NCI-H345 treated with DMSO at 0.1 percent for 48 hours (cell line): ENCODE results near the gene AFG1L.
"Not testable (repeated sequence)": the region's sequence is repeated elsewhere in the genome, so short reads cannot be mapped to it uniquely, and the experiment has no call there.

Experiments
- DNase-seq: peaks from one replicate; lab custom pipeline; 2025; ENCODE audit not compliant: unreplicated experiment; lab: John Stamatoyannopoulos, UW

The AFG1L gene

DNA sequence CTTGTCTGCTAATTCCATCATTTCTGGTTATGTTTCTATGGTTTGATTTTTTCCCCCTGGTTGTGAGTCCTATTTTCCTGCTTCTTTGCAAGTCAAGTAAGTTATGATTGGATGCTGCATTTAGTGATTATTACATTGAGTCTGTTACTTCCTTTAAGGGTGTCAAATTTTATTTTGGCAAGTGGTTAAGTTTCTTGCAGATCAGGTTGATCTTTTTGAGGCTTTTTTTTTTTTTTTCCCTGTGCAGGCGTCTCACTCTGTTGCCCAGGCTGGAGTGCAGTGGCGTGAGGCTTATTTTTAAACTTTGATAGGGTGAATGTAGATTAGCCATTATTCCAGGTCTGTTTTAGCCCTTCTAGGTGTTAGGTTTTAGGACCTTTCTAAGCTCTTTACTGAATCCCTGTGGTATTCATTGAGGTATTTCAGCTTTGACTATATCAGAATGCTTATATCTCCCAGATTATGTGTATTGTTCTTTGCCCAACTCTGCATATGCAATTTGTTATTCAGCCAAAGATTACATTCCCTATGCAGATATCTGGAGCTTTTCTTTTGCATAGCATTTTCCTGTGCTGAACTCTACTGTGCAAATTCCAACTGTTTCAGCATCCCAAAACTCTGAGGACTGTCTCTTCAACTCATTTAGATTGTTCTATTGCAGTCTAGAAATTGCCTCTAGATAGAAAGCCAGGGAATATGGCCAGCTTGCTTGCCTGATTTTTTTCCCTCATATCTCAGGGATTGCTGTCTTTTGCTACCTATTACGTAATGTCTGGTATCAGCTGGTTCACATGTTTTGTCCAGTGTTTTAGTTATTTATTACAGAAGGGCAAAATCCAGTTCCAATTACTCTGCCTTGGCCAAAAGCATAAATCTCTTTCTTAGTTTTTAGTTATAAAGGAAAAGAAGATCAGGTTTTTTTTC lies 113.3 kb downstream of the AFG1L start:
- DNase-seq: no peak

DNA sequence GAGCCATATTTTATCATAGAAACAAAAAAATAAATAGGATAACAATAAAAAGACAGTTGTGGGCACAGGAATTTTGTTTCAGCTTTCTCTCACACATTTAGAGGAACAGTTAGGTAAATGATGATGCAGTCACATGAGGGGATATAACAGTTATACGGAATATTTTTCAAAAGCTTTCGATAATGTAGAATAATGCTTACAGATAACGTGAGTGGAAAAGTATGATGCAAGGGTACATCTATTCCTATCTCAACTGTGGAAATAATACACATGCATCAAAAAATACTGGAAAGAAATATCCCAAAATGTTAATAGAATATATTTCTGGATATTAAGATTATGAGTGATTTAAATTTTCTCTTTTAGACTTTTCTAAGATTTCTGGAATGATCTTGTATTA lies 114.0 kb downstream of the AFG1L start:
- DNase-seq: no peak

DNA sequence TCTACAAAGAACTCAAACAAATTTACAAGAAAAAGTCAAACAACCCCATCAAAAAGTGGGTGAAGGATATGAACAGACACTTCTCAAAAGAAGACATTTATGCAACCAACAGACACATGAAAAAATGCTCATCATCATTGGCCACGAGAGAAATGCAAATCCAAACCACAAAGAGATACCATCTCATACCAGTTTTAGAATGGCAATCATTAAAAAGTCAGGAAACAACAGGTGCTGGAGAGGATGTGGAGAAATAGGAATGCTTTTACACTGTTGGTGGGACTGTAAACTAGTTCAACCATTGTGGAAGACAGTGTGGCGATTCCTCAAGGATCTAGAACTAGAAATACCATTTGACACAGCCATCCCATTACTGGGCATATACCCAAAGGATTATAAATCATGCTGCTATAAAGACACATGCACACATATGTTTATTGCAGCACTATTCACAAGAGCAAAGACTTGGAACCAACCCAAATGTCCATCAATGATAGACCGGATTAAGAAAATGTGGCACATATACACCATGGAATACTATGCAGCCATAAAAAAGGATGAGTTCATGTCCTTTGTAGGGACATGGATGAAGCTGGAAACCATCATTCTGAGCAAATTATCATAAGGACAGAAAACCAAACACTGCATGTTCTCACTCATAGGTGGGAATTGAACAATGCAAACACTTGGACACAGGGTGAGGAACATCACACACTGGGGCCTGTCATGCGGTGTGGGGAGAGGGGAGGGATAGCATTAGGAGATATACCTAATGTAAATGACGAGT lies 121.4 kb downstream of the AFG1L start:
- DNase-seq: not testable (repeated sequence)

DNA sequence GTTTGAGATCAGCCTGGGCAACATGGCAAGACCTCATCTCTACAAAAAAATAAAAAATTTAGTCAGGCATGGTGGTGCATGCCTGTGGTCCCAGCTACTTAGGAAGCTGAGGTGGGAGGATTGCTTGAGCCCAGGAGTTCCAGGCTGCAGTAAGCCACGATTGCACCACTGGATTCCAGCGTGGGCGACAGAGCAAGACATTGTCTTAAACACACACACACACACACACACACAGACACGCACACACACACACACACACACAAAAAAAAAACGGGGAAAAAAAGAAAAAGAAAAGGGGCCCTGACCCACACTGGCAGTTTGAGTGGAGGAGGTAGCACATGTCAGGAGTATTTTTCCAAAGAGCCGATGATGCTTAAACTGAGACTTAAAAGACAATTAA lies 122.2 kb downstream of the AFG1L start:
- DNase-seq: no peak

DNA sequence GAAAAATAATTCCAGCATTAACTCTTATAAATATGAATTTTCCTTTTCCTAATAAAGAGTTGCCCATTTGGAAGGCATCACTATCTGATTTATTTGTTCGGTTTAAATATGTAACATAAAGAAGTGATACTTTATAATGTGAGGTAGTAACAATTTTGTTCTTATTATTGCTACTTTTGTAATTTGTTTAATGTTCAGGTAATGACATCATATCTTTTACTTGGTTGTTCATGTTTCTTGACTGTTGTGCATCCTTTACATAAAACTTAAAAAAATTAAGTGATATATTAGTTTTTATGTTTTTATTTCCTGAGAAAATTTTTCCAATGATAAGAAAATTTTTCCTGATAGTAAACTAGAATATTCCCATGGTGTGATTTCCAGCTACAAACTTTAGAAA lies 124.6 kb downstream of the AFG1L start:
- DNase-seq: no peak

DNA sequence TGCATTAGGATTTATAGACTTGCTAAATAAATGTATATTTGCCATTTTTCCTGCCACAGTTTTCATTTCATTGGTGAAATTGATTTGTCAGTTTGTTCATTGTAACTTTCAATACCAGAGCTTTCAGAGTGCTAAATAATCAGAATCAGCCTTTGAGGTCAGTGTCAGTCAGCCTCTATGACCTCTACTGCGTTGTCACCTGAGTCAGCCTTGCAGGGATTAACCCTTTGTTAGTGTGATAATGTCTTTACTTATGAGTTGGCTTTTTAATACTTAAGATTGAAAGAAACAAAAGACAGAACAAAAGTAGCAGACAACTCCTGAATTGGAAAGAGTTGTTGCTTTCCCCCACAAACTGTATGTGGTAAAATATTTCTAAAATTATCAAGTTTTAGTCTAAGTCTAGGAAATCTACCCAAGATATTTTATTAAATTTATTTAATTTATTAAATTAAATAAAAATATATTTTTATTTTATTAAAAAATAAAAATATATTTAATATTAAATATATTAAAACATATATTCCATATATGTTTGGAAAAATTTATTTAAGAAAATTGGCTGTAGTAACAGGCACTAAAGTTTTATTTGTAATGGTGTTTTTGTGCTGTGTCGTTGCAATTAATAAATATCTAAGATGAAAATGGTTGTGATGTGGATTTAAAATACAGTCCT lies 125.2 kb downstream of the AFG1L start:
- DNase-seq: no peak

DNA sequence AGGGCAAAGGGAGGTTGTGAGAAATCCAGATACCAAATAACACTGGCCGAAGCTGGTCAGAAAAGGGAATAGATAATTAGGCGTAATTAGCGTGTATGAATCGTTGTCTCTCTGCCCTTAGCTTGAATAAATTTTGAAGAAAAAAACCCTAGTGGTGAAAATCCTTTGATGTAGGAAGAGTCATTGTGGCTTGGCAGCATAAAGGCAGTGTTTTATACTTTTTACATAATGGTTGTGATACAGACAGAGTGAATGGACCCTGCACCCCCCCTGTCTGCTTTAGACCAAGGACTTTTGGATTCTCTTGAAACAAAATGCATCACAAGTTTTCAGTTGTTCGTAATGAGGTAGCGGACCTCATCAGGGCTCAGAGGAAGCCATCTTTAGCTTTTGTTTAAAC lies 126.5 kb downstream of the AFG1L start:
- no peak for DNase-seq

DNA sequence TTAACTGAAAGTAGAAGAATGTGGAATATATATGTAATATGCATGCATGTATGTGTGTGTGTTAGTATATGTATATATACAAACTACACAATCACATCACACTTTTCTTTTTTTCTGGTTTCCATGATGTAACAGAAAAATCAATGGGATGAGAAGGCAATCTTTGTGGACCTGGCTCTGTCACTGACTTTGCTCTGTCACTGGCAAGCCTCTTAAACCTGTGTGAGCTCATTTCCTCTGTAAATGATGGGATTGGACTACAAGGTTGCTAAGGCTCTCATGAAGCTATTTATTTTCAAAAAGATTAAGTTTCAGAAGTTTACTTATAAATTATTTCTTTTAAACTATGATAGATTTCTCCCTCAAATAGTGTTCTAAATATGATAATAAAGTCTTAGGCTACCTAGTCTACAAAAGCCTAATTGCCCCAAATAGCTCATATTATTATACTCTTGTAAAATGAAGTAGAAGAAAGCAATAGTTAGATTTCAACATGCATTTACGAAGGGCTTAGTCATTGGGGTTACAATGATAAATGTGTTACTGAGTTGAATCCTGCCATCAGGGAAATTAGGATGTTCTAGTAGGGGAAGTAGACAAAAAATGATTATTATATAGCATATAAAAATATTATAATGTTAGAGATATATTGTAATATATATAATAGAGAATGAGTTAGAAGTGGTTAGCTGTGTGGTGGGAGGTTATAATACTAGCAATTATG lies 129.3 kb downstream of the AFG1L start:
- no peak for DNase-seq

DNA sequence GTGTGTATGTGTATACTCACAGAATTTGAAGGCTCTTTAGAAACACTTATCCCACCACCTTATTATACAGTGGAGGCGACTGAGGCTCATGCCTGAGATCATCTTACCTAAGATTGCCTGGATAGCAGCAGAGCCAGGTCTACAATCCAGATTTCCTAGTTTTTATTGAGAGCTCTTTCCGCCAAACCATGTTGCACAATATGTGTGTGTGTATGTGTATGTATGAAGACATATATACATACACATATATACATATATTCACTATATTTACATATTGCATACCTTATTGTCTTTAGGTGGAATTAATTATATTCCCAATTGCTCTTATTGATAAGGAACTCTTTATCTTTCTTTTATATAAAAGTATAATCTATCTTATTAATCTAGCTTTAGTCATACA lies 130.6 kb downstream of the AFG1L start:
- DNase-seq: no peak

DNA sequence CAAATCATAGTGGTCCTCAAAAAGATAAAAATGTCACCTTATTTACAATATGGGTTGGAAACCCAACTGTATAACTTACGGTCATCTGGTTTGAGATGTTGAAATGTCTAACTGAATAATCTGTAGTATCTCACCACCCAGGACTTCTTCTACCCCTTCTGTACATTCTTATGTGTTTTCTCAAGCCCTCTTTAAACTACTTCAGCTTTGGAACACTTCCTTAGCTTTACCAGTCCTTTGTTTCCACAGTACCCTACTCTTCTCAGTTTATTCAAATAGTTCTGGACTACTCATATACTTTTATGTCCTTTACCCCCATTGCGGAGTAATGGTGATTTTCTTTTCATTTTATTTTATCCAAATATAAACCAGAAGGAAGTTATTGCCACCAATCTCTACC lies 137.3 kb downstream of the AFG1L start:
- no peak for DNase-seq

DNA sequence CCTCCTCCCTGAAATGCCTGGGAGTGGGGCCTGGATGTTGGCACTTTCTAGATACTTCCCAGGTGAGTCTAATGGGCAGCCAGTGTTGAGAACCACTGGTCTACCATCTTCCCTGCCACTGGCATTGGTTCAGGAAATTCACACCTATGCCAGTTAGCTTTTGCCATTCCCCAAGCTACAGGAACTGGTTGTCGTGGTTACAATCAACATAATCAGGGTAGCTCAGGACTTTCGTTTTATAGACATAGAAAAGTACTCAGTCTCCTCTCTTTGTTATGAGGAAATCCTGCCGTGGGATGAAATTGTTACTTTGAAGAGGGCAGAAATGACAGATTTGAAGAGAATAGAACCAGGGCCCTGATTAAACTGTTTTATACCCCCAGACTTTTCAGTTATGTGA lies 137.9 kb downstream of the AFG1L start:
- DNase-seq: no peak

DNA sequence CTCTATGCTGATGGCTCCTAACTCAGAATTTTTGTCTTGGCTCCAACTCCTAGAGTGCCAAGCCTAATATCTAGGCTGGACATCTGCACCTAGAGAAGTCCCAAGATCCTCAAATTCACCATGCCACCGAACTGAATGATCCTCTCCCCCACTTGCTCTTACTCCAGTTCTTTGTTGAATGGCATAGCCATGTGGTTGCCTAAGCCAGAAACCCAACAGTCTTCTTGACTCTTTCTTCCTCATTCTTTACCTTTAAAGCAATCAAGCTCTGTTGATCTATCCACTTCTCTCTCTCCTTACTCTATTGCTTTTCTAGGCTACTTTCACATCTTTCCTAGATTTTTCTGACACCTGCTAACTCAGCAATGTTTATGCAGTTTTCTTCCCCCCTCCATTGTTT lies 139.4 kb downstream of the AFG1L start:
- DNase-seq: no peak

DNA sequence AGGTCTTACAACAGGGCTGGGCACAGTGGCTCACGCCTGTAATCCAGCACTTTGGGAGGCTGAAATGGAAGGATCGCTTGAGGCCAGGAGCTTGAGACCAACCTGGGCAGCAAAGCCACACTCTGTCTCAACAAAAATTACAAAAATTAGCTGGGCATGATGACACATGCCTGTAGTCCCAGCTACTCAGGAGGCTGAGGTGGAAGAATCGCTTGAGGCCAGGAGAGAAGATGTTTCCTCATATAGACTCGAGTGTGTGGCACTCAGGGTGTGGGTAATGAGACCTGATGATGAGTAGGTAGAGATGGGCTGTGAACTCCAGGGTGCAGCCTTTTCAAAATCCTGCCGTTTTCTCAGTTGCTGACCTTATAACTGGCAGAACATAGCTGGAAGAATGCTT lies 140.5 kb downstream of the AFG1L start:
- no peak for DNase-seq

DNA sequence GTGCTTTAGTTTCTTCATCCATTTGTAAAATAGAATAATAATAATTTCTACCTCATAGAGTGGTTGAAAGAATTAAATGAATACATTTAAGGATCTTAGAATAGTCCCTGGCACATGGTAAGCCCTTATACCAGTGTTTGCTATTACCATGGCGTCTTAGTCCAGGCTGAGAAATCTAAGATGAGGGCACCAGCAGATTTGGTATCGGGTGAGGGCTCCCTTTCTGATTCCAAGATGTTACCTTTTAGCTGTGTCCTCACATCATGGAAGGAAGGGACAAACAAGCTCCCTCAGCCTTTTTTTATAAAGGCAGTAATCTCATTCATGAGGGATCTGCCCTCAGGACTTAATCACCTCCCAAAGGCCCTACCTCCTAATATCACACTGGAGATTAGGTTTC lies 141.9 kb downstream of the AFG1L start:
- DNase-seq: no peak

DNA sequence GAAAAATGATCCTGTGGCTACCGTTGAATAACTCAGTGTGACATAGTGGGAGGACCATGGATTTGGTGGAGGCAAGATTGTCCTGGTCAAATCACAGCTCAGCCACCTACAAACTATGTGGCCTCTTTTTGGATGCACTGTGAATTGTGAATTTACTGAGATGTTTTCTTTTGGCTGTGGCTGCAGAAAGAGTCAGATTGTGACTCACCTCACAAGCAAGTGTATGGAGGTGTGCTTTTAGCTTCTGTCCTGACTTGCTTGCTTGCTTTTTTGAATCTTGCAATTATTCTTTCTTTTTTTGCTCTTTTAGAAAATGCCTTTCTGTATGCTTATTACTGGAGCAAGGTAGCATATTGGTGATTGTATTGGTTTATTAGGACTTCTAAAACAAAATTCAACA lies 143.0 kb downstream of the AFG1L start:
- no peak for DNase-seq

DNA sequence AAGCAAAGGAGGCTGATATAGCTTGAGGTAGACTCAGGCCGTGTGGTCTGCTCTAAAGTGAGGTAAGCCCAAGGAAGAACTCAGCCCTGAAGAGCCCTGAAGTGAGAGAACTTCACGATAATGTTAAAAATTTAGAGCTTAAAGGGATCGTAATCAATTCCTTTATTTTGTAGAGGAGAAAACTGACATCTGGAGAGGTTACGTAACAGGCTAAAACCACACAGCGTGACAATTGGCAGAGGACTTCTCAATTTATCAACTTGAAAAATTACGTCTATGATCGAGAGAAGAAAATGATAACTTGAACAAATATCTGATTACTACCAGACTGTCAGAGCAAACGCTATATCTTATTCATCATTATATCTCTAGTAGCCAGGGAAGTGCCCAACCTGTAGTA lies 144.1 kb downstream of the AFG1L start:
- DNase-seq: no peak

DNA sequence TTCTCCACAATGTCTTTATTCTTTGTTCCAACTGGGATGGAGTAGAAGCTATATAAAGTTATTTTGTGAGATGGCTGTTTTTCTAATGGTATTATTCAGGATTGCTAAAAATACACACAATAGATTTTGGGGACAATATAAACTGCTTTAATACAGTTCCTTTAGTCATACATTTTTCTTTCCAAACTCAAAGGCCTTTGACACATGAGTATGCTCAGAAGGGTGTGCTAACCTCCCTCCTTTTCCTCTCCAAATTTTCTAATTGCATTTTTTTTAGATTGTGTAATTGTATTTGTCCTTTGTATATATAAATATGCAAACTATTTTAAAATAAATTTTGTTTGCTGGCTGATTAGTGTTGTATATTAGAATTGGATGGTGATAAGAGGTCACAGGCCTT lies 146.3 kb downstream of the AFG1L start:
- no peak for DNase-seq

DNA sequence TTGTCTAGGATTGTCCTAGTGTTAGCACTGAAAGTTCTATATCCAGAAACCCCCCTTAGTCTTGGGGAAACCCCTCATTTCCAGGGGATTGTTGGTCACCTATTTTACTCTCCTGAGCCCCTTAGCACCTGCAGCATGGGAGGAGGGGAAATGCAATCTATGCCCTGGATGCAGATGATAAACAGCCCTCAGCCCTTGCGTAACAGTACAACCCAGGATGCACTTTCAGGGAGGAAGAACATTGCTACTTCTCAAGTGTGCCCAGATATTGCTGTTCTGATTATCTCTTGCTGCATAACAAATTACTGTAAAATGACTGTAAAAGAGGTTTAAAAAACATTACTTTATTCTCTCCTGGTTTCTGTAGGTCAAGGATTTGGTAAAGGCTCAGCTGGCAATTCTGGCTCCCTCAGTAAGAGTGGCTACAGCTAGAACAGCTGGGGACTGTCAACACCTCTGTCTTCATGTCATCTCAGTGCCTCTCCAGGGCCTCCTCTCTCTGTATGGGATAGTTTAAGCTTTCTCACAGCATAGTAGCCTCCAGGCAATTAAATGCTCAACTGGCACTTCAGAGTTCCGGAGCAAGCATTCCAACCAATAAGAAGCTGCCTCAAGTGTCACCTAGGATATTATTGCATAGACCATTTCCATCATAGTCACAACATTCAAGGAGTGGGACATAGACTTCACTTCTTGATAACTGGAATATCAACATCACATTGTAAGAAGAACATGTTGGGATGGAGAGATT lies 148.1 kb downstream of the AFG1L start:
- no peak for DNase-seq

DNA sequence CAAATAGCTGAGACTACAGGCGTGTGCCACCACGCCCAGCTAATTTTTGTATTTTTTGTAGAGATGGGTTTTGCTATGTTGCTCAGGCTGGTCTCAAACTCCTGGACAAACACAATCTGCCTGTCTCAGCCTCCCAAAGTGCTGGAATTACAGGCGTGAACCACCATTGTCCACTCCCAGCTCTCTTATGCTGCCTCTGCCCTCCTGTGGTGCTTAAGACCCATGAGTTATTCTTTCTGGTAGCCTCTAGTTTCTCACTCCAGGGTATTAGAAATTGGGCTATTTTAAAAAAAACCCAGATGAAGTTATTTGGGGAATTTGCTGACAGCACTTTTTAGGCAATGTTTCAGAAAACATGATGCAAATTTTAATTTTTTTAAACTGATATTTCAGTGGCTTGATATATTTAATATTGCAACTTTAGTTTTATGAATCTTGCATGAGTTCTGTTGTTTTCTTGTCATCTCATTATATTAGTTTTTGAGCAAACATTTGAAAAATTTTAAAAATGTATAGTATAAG lies 151.8 kb downstream of the AFG1L start:
- DNase-seq: no peak

DNA sequence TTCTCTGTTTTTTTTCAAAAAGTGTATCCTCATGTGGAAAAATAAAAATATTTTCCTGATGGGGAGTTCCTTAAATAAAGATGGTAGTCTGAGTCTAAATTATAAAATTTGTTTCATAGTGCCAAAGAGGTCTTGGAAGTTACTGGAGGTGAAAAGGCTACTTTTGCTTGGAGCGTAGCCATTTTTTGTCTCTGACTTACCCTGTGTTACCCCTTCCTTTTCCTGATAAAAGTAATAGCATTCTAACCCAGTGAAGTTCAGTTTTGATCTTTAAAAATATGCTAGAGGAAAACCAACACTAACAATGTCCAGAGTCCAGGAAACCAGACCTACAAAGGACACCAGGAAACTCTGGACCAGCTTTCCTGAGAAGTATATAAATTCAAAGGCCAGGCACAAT lies 153.6 kb downstream of the AFG1L start:
- DNase-seq: no peak
